ENCODE measurements around the gene GZF1. TPM values are rescaled to one million over a fixed set of nuclear protein-coding genes. Genes with fewer than 3 reads are reported as not detected.

GZF1 gene
- total RNA-seq, 1 experiment from 2014 or later: 17.0 TPM

GRCh38 chr20:23404196-23404595 lies 42.2 kb downstream of the GZF1 start:
- Histone ChIP-seq H3K14ac (ENCODE audit: insufficient read depth, low read length) (no peak overlapping the region), H3K18ac (ENCODE audit: insufficient read length, low read depth, low read length) (no peak overlapping the region), H3K56ac (ENCODE audit: insufficient read length, low read depth, low read length) (no peak overlapping the region), H2BK5ac (ENCODE audit: insufficient read length, low read length) (no peak overlapping the region), H3K9ac (ENCODE audit: extremely low read depth, insufficient read length, low read length) (no peak overlapping the region), H3T11ph (ENCODE audit: low read length) (no peak overlapping the region), H3K27me3 (ENCODE audit: insufficient read depth, low read length) (no peaks in the 10 kb centered on the region), H3K27ac (ENCODE audit: insufficient read length, low read depth, low read length) (no peak overlapping the region), H4K20me1 (ENCODE audit: control insufficient read depth, insufficient read depth, insufficient read length) (no peaks in the 10 kb centered on the region), H2BK120ac (ENCODE audit: low read depth, low read length, poor library complexity, severe bottlenecking) (no peak overlapping the region), H2BK15ac (ENCODE audit: low read depth, low read length) (no peak overlapping the region), H4K5ac (ENCODE audit: insufficient read length, low read depth, low read length) (no peak overlapping the region), H2AK5ac (ENCODE audit: insufficient read length, low read length) (no peak overlapping the region), H3K4me1 (ENCODE audit: insufficient read depth, low read length) (no peaks in the 10 kb centered on the region), H3K79me1 (ENCODE audit: insufficient read depth, low read depth, low read length, poor library complexity, severe bottlenecking) (peaks cover 5% of the 10 kb centered on the region), H3K9me3 (ENCODE audit: control insufficient read depth, low read depth, low read length) (no peaks in the 10 kb centered on the region), H2BK20ac (ENCODE audit: low read depth, low read length, poor library complexity, severe bottlenecking) (no peak overlapping the region), H3K4ac (ENCODE audit: low read depth, low read length) (no peak overlapping the region), H2BK12ac (ENCODE audit: insufficient read length, low read depth, low read length) (no peak overlapping the region), H3K4me2 (ENCODE audit: insufficient read depth, insufficient read length, low read length) (no peak overlapping the region), H3K23me2 (ENCODE audit: insufficient read length, low read depth, low read length, poor library complexity, severe bottlenecking) (no peaks in the 10 kb centered on the region), H3K79me2 (ENCODE audit: insufficient read depth, low read length) (peaks cover 7% of the 10 kb centered on the region; the same call in 1 of the 2 replicates), H4K91ac (ENCODE audit: insufficient read length, low read depth, low read length) (no peak overlapping the region), H3K23ac (ENCODE audit: insufficient read length, low read depth, low read length) (no peak overlapping the region), H4K8ac (replicated peaks; ENCODE audit: insufficient read length, low read depth, low read length) (no peak overlapping the region), H2AFZ (ENCODE audit: low read length) (no peak overlapping the region)
- no peak overlapping the region for H3K27ac Mint-ChIP-seq
- no peak overlapping the region for H3K4me3 Mint-ChIP-seq
- TF ChIP-seq CTCF (conservative IDR thresholded peaks at IDR 0.05): no peak
- DNase-seq: no peak
- H3K36me3 Mint-ChIP-seq (ENCODE audit: insufficient read depth in 1 of 3, low read depth in 3 of 3): peaks cover 2 to 18% (median 14%) of the 10 kb centered on the region in 3 experiments; a peak in 6 of 7 replicates
- peaks cover 3 to 5% of the 10 kb centered on the region in 2 experiments; a peak in 2 of 4 replicates for H3K4me1 Mint-ChIP-seq
- no peaks in the 10 kb centered on the region for H3K27me3 Mint-ChIP-seq (ENCODE audit: low read depth)
- whole genome bisulfite sequencing (ENCODE audit: extremely low coverage, insufficient read length, low lambda C conversion rate): no CpG with 5 or more reads among the region's 3 CpGs
- no peaks in the 10 kb centered on the region for H3K9me3 Mint-ChIP-seq
